SK-N-MC (cell line): ENCODE results near the gene ACTR3.

Source experiments
- EZH2 ChIP-seq: fragments of 200-600 bp; sonication (generic); IDR thresholded peaks from one replicate; pipeline ENCODE4 v1.6.1; 2017; ENCODE audit warnings: antibody characterized with exemption
- POLR2AphosphoS5 ChIP-seq: IDR thresholded peaks from 2 replicates; pipeline ENCODE4 v1.6.1; 2012; ENCODE audit warnings: mild to moderate bottlenecking, low read depth, low read length, borderline replicate concordance

GRCh38 chr2:113992090-113992489 is 102.2 kb downstream of the ACTR3 start:
- no peak for TF ChIP-seq POLR2AphosphoS5
- TF ChIP-seq EZH2, result no peak
